ENCODE results near the gene OSR1. TPM values are rescaled to one million over a fixed set of nuclear protein-coding genes. Genes with fewer than 3 reads are reported as not detected.

Gene OSR1
- total and polyA plus RNA-seq, 2 of the 4 experiments (the other 2 are of a cell fraction): 12.4 to 48.0 TPM

DNA sequence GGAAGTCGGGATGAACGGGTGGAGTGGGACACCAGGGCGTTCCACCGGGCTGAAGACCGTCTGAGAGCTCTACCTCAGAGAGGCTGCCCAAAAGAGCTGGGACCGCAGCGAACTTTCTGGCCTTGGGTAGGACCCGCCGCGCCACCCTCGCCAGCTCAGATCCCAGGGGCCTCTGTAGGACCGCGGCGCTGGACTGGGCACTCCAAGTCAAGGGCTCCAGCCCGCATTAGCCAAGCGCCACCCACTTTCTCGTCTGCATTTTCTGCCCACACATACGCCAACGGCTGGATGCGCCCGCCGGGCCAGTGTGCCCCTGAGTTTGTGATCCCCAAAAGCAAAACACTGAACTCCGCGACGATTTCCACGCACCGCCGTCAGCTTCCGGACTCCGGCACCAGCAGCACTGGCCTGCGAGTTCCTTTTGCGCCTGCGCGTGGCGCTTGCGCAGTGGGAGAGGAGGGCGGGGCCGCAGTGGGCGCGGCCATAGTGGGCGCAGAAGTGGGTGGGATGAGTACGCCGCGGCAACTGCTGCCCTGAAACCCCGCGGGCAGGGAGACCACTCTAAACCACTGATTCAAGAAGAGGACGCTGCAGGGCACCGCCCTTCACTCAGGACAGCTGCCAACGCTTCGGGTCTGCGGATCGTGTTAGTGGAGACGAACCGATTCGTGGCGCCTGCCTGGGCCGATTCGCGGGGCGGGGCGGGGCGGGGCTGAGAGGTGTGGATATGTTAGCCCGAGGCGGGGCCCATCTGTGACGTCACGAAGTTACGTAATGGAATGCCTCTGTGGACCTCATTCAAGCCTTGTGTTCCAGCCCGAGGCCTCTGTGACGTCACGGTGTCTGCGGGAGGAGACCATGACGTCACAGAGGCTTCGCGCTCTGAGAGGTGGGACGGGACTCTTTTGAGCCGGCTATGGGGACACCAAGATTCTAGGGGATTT, 10.5 kb downstream of the OSR1 start (continued):
- TF ChIP-seq RFX5 (IDR thresholded peaks at IDR 0.05; ENCODE audit: low read depth, low read length) (no peak), RAD21 (IDR thresholded peaks at IDR 0.05; ENCODE audit: low read length) (no peak; the same call in 1 of the 2 replicates), MXI1 (IDR thresholded peaks at IDR 0.05; ENCODE audit: borderline replicate concordance, low read depth, low read length) (no peak), POLR2A (IDR thresholded peaks at IDR 0.05; ENCODE audit: low read depth, low read length) (peak; percentile 94)

Data from IMR-90 (cell line).